Activated CD4-positive, alpha-beta T cell treated with anti-CD3 and anti-CD28 coated beads, Interleukin-10, Interleukin-2, amounts not matched to agents 100 ng/mL and 50 ng/mL, durations not matched to agents 16 hours and 8 hours (primary cell): ENCODE data around the gene PON1.
A peak's percentile ranks its signal among the peaks of the same experiment; 100 is the strongest.

ENCODE experiments used
- DNase-seq: peaks from one replicate; pipeline ENCODE4 v3.0.0-alpha.2; 2020

PON1 gene

DNA sequence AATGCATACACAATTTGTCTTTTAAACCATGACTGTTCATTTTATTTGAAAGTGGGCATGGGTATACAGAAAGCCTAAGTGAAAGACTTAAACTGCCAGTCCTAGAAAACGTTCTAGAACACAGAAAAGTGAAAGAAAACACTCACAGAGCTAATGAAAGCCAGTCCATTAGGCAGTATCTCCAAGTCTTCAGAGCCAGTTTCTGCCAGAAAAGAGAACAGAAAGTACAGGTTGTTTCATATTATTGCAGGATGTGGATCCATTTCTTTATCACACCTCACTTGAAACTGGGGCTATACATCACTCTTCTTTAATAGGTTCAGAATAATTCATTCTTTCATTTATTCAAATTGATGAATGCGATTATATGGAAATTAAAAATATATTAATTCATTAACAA is 7.7 kb downstream of the PON1 start:
- no peak for DNase-seq

DNA sequence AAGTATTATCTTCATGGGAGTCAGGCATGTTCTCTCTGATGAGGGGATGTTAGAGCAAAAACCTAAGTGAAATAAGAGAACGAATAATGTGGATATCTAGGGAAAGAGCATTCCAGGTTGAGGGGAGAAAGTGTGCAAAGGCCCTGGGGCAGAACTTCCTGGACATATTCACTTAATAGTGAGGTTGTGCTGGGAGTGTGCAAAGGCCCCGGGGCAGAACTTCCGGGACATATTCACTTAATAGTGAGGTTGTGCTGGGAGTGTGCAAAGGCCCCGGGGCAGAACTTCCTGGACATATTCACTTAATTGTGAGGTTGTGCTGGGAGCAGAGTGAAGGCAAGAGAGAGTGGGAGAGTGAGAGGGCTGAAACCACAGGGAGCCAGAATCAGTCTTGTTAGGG is 11.8 kb downstream of the PON1 start:
- DNase-seq: no peak

GRCh38 chr7:95311389-95311788 is 12.9 kb downstream of the PON1 start:
- no peak for DNase-seq

DNA sequence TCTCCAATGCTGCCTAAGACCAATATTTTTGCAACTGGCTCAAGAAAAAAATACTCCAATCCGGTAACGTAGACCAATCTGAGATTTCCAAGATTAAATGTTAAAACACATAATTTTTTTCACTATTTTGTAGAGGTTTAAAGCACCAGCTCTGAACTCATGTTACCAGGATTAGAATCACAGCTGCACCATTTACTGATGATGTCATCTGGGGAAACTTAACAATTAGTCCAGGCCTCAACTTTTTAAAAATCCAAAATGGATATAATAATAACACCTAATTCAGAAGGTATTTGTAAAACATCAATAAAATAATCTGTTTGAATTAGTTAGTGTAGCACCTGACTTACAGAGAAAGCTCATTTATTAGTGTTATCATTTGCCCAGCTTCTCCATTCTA is 14.4 kb downstream of the PON1 start:
- DNase-seq: no peak

- no peak for DNase-seq
Measured at GRCh38 chr7:95304990-95305389, 19.3 kb downstream of the PON1 start.

DNA sequence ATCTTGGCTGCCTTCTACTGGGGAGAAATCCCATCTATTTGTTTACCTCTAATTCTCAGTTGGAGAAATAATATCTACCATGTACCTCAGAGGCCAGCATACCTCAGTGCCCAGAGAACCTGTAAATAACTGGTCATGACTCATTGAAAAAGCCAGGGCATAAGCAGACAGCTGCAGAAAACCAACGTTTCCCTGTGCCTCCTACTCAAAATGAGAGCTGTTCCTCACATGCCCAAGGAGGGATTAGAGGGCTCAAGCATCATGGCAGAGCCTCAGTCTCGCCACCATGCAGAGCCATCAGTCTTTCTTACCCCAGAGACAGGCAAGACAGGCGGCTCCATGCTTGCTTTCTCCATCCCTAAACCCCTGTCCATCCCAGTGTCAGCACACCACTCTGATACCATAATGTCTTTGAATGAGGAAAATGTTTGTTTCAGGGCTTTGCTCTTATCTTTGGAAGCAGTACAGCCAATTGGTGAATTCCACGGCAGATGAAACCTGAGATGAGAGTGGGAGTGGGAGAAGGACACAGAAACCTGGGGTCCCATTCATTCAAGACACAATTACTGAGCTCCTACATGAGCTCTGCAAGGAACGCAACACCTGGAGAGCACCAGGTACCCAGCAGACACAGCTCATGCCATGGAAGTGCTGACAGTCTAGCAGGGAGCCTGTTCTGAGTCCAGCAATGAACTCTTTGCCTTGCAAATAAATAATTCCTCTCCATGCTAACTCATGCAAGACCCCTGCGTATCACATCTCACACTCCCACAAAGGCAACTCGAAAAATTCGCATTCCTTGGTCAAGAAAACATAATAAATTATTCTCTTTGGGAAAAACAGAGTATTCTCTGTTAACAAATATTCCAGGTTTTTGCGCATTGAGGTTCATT is 21.1 kb downstream of the PON1 start:
- DNase-seq: no peak

DNA sequence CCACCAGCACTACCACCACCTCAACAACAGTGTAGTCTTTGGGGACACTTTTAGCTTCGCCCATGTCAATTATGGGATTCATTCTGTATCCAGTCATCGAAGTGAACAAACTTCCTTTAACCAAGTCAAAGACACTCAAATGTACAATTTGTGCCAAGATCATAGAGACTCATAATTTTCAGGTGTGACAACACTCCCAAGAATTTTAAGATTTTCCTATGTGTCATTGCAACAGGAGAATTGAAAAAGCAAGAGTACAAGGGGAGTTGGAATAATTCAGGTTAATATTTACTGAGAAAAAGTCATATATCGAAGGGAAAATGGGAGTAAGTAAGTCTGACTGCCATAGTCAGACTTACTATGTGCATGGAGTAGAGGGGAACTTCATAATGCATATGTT is 26.2 kb downstream of the PON1 start:
- DNase-seq: no peak

DNA sequence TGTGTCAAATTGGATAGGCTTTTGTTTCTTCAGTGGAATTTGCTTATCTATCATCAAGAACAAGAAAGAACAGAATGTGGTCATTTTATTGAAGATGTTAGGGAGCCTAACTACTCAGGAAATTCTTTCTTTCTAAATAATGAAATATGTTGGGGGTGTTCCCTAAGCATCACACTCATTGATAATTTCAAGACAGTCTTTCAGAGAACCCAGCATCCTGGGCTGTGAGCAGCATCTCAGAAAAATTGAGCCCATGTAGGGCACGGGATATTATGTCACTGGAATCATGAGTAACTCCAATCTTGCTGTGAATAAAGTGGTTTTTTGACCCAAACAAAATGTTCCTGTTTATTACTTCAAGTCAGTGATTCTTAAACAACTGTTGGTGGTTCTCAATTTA is 27.3 kb downstream of the PON1 start:
- DNase-seq: no peak

DNA sequence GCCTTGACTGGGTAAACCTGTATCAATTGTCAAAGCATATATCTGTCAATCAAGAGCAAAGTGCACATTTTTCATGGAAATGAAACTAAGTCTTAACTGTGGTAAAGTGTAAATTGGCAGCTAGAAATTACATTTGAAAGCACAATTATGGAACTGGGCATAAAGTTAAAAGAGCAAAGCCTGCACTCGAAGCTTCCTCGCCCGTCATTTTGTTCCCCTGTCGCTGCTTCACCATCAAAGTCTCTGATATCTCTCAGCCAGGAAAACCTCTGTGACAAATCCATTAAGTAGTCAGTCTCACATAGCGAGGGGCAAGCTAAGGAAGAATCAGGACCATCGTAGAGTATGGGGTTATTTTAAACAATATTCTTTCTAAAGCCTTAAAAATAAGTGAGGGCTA is 27.9 kb downstream of the PON1 start:
- no peak for DNase-seq

GRCh38 chr7:95295397-95295796 is 28.9 kb downstream of the PON1 start:
- no peak for DNase-seq

GRCh38 chr7:95290166-95290830 is 34.0 kb downstream of the PON1 start:
- no peak for DNase-seq

GRCh38 chr7:95286096-95286495 is 38.2 kb downstream of the PON1 start:
- no peak for DNase-seq

- DNase-seq: no peak
Measured at GRCh38 chr7:95279417-95279816, 44.9 kb downstream of the PON1 start.

DNA sequence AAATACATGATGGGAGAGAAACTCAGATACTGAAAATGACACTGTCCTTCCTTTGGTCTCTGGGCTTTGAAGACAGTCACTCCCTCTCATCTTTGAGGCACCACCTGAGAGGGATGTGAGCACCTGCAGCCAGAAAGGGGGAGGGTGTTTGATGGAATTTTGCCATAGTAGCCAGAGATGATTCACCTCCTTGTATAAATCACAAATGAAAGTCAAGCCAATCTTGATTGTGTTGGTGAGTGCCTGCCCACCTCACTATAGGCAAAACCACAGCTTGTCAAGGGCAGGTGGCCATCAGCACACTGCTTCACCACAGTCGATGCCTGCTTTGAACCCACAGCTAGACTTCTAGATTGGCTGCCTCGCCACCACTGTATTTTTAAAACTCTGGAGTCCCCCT is 48.2 kb downstream of the PON1 start:
- no peak for DNase-seq

DNA sequence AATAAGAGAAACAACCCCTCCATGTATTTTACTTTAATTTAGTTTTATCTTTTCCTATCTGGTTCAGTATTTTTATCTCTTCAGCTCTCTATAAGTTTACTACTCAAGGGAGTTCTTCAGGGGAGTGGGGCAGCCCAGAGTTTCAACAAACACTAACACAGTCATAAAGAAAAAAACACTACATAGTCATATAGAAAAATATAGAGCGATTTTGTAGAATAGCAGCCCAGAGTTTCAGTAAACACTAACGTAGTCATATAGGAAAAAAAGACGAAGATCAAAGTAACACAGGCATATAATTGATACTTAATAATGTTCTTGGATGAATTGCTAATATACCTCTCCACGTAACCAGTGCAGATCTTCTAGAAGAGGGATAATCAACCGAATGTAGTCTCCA is 54.7 kb downstream of the PON1 start:
- DNase-seq: peak; percentile 38

DNA sequence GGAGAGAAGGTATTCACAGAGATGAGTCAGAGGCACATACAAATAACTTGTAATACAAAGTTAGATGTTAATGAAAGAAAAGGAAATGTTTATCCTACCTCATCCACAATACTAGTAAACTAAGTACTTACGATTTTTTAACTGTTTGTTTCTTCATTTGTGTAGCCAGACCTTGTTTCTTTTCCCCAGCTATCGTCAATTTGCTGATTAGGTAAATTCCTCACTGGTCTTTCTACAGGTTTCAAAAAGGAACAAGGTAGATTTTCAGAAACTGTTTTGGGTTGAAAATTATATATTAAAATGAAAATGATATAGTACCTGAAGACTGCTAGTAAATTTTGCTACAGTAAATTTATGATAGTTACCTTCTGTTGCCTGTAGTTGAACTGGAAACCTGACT is 56.6 kb downstream of the PON1 start:
- DNase-seq: no peak

GRCh38 chr7:95265634-95266033 is 58.7 kb downstream of the PON1 start:
- DNase-seq: no peak

GRCh38 chr7:95264363-95264891 is 59.9 kb downstream of the PON1 start:
- DNase-seq: no peak

DNA sequence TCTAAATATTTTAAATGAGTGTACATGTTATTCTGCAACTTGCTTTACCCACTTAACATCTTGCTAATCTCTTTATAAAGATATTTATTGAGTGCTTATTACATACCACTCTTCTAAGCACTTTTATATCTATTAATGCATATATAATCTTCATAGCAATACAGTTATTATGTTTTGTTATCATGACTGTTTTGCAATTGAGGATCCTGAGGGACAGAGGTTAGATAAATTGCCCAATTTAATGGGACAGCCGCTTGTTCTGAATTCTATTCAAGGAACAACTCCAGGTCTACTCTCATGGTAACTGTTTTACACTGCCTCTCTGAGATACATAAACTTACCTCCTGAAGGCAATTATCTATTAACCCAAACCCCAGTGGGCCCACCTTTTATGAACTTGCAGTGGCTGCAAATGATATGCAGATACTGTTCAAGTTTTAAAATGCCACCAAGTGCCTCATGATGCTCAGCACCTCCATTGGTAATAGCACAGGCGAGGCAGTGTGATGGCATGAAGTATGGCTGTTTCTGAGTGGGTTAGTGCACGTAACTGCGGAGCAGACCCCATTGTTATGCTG is 60.5 kb downstream of the PON1 start:
- DNase-seq: no peak

DNA sequence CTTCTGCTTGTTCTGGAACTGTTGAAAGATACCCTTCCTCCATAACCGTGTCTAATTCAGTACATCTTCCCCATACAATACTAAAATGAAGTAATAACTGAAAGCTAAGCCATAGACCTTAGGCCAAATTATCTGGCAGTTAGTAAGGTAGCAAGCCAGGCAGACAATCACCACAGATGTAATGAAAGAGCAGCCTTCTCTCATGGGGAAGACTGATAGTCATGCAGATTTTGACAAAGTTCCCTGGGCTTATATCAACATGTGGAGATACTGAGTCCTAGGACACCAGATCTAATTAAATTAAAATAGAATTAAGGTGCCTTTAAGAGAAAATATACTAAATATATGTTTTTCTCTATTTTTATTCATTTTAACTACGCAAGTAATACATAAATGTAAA is 61.5 kb downstream of the PON1 start:
- DNase-seq: no peak

DNA sequence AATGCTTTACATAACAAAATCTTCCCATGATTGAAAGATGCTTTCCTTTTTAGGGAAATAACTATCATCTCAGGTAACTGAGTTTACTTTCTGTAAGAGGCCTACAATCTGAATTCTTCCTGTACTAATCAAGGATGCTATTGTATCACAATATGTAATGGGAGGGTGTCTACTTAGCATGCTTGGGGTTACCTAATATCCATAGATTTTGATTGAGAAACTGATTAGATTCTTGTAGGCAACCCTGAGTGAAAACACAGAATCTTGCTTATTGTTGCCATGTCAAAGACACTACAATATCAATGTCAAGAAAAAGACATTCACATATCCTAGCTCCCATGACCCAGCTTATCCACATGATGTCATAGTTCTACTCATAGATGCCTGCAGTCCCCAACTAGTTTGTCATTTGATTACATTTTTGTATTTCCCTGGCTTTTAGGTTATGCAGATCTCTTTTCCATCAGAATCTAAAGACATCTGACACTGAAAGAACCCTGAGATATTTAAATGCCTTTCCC is 62.4 kb downstream of the PON1 start:
- no peak for DNase-seq

DNA sequence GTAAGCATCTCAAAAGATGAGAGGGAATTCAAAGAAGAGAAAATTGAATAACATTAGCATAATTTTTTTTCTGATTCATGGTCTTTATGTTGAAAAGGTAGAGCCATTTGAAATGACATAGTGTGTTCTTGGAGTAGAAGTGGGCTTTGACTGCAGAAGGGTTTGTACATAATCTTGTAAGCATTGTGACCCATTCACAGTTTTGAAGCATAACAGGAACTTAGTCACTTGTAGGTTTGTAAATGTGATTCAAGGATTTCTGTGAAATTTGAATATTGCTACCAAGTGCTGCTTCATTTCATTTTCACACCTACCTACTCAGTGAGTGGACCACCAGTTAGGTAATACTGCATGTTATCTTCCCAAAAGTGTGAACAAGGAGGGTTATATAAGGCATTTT is 68.6 kb downstream of the PON1 start:
- peak; percentile 4 for DNase-seq

DNA sequence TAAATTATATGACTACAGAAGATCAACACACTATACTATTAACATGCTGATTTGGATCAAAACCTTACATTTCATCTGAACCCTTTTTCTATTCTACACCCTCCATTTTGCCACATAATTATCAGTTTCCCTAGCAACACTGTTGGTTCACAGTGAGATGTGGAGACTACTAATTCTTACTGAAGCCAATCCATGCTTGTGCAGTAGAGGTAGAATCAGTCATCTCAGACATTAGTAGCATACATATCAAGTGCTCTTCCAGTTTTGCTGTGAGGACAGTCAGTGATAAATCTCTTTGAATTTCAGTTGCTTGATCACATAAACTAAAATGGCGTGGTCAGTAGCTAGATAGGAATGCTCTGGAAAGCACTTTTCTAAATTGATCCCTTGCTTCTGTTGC is 70.3 kb downstream of the PON1 start:
- no peak for DNase-seq

- no peak for DNase-seq
Measured at GRCh38 chr7:95251966-95252365, 72.4 kb downstream of the PON1 start.
